Hepatocyte (in vitro differentiated cells): Measurements from ENCODE around the gene ERBB2.

Experiments used
- EZH2 ChIP-seq: fragments of 200-600 bp; sonication (generic); IDR thresholded peaks from 2 replicates; pipeline ENCODE4 v1.6.1; 2016; ENCODE audit warnings: antibody characterized with exemption, mild to moderate bottlenecking, borderline replicate concordance
- TF ChIP-seq, protein P1 (sequence below): fragments of 200-600 bp; sonication (generic); IDR thresholded peaks from 2 replicates; pipeline ENCODE4 v1.5.1; 2016; ENCODE audit warnings: antibody characterized with exemption, mild to moderate bottlenecking; ENCODE audit not compliant: poor library complexity

DNA sequence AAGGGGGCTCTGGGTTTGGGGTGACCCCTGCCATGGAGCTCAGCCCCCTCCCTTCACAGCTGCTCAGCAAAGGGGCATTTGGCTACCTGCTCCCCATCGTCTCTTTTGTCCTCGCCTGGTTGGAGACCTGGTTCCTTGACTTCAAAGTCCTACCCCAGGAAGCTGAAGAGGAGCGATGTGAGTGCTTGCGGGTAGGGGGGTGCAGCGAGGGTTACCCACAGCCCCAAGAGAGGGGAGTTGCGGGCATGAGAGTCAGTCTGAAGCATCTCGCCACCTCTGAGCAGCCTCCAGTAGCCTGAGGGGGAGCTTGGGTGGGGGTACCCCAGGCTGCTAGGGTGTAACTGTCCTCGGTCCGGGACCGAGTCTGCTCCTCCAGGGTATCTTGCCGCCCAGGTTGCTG is 41.5 kb upstream of the ERBB2 start:
- no peak for TF ChIP-seq EZH2
- TF ChIP-seq, protein P1, sequence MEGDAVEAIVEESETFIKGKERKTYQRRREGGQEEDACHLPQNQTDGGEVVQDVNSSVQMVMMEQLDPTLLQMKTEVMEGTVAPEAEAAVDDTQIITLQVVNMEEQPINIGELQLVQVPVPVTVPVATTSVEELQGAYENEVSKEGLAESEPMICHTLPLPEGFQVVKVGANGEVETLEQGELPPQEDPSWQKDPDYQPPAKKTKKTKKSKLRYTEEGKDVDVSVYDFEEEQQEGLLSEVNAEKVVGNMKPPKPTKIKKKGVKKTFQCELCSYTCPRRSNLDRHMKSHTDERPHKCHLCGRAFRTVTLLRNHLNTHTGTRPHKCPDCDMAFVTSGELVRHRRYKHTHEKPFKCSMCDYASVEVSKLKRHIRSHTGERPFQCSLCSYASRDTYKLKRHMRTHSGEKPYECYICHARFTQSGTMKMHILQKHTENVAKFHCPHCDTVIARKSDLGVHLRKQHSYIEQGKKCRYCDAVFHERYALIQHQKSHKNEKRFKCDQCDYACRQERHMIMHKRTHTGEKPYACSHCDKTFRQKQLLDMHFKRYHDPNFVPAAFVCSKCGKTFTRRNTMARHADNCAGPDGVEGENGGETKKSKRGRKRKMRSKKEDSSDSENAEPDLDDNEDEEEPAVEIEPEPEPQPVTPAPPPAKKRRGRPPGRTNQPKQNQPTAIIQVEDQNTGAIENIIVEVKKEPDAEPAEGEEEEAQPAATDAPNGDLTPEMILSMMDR: no peak
